Activated T-helper 2 cell treated with anti-CD3 and anti-CD28 coated beads, Interferon-gamma antibody, Interleukin-2, Interleukin-4, amounts not matched to agents 10 μg/mL and 5 μg/mL and 100 μg/mL, durations not matched to agents 14 hours and 24 hours and 36 hours (primary cell): ENCODE data around the gene WDR26. TPM values are rescaled to one million over a fixed set of nuclear protein-coding genes. Genes with fewer than 3 reads are reported as not detected.
"Not testable (repeated sequence)": the region's sequence is repeated elsewhere in the genome, so short reads cannot be mapped to it uniquely, and the experiment has no call there.

Source experiments
- DNase-seq: peaks from one replicate; pipeline ENCODE4 v3.0.0; 2021; ENCODE audit warnings: low spot score
- H3K27ac Mint-ChIP-seq: one replicate; pipeline ENCODE4 v1.8.0; 2021; ENCODE audit warnings: mixed read lengths
- H3K27me3 Mint-ChIP-seq: one replicate; pipeline ENCODE4 v1.8.0; 2021; ENCODE audit warnings: low read depth, mixed read lengths
- H3K36me3 Mint-ChIP-seq: one replicate; pipeline ENCODE4 v1.8.0; 2021; ENCODE audit warnings: low read depth, mixed read lengths
- H3K4me1 Mint-ChIP-seq: one replicate; pipeline ENCODE4 v1.8.0; 2021; ENCODE audit warnings: low read depth, mixed read lengths
- H3K4me3 Mint-ChIP-seq: one replicate; pipeline ENCODE4 v1.8.0; 2021; ENCODE audit warnings: low read depth, mild to moderate bottlenecking, moderate library complexity, mixed read lengths
- H3K9me3 Mint-ChIP-seq: one replicate; pipeline ENCODE4 v1.8.0; 2021; ENCODE audit warnings: mixed read lengths
- intact Hi-C: fragments of 100-400 bp; cut with micrococcal nuclease; formaldehyde crosslinking; loops from one replicate; pipeline ENCODE4 v1.15.1; 2023
- total RNA-seq: library from RNA; stranded (reverse); gene quantifications from 2 replicates; pipeline ENCODE4 v1.2.3, GENCODE V29; 2022

The WDR26 gene
- total RNA-seq, 1 donor from 2014 or later: 82.0 TPM

GRCh38 chr1:224432672-224433040, 1.9 kb downstream of the WDR26 start:
- intact Hi-C loops: loop anchor here (1.0 to 10.0 kb wide), 5 partner anchors 52 to 992 kb away; partner anchors contain the start of genes DEGS1 and LBR
- Mint-ChIP-seq H3K36me3 (peaks cover 44% of the 10 kb centered on the region), H3K4me1 (peaks cover 49% of the 10 kb centered on the region), H3K27ac (peak overlapping the region; percentile 77), H3K27me3 (no peaks in the 10 kb centered on the region), H3K4me3 (peak overlapping the region; percentile 87), H3K9me3 (no peaks in the 10 kb centered on the region)
- DNase-seq: no peak

GRCh38 chr1:224432146-224432545, 2.5 kb downstream of the WDR26 start:
- intact Hi-C loops: loop anchor here (2.0 to 10.0 kb wide), 4 partner anchors 51 to 993 kb away; partner anchors contain the start of genes DEGS1 and LBR
- H3K4me1 Mint-ChIP-seq: peaks cover 49% of the 10 kb centered on the region
- no peaks in the 10 kb centered on the region for H3K9me3 Mint-ChIP-seq
- H3K27ac Mint-ChIP-seq: peak overlapping the region; percentile 77
- peaks cover 49% of the 10 kb centered on the region for H3K36me3 Mint-ChIP-seq
- no peak for DNase-seq
- H3K27me3 Mint-ChIP-seq: no peaks in the 10 kb centered on the region
- peak overlapping the region; percentile 87 for H3K4me3 Mint-ChIP-seq

GRCh38 chr1:224431726-224432125, 2.9 kb downstream of the WDR26 start:
- Mint-ChIP-seq H3K9me3 (no peaks in the 10 kb centered on the region), H3K4me3 (peak overlapping the region; percentile 87), H3K4me1 (peaks cover 45% of the 10 kb centered on the region), H3K27me3 (no peaks in the 10 kb centered on the region), H3K27ac (peak overlapping the region; percentile 39), H3K36me3 (peaks cover 50% of the 10 kb centered on the region)
- DNase-seq: no peak
- intact Hi-C loops: loop anchor here (2.0 to 10.0 kb wide), 4 partner anchors 51 to 993 kb away; partner anchors contain the start of genes DEGS1 and LBR

DNA sequence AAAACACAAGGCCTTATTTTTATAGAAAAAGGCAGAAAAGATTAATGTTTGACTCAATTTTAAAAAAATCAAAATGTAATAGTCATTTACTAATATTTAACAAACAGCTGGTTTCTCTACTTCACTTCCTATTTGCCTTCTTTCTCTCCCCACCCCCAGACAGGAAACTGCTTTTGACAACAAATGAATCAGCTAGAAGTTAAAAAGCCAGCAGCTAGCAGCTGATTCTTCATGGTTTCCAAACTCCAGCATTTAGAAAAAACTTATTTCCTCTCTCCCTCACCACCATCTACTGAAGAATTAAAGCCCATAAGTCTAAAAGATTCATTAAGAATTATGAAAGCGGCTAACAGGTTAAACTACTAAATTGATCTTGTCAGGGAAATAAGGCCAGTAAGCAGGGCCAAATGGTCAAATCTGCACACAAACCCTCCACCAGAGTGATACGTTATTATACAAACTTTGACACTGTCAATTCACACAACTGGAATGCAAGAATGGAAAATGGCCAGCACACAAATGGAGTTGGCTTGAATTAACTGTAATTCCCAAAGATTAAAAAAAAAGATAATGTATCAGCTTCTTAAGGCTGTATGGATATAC, 4.0 kb downstream of the WDR26 start:
- H3K4me3 Mint-ChIP-seq: peak overlapping the region; percentile 60
- intact Hi-C loops: loop anchor here (1.0 to 10.0 kb wide), 4 partner anchors 248 to 994 kb away; partner anchors contain the start of genes DEGS1, FBXO28 and LBR
- peak overlapping the region; percentile 77 for H3K27ac Mint-ChIP-seq
- DNase-seq: peak; percentile 22
- no peaks in the 10 kb centered on the region for H3K27me3 Mint-ChIP-seq
- peaks cover 44% of the 10 kb centered on the region for H3K4me1 Mint-ChIP-seq
- no peaks in the 10 kb centered on the region for H3K9me3 Mint-ChIP-seq
- H3K36me3 Mint-ChIP-seq: peaks cover 56% of the 10 kb centered on the region

GRCh38 chr1:224429616-224430326, 4.8 kb downstream of the WDR26 start:
- Mint-ChIP-seq H3K4me1 (peaks cover 50% of the 10 kb centered on the region), H3K27ac (no peak overlapping the region), H3K4me3 (no peak overlapping the region), H3K27me3 (no peaks in the 10 kb centered on the region), H3K36me3 (peaks cover 64% of the 10 kb centered on the region), H3K9me3 (no peaks in the 10 kb centered on the region)
- DNase-seq: no peak
- intact Hi-C loops: loop anchor here (1.0 to 10.0 kb wide), 4 partner anchors 247 to 995 kb away; partner anchors contain the start of genes DEGS1, FBXO28 and LBR

DNA sequence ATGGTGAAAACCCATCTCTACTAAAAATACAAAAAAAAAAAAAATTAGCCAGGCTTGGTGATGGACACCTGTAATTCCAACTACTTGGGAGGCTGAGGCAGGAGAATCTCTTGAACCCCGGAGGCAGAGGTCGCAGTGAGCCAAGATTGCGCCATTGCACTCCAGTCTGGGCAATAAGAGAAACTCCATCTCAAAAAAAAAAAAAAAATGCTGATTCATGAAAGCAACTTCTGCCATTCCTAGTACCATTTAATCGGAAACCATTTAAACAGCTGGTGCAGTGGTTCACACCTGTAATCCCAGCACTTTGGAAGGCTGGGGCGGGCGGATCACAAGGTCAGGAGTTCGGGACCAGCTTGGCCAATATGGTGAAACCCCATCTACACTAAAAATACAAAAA, 5.9 kb downstream of the WDR26 start:
- Mint-ChIP-seq H3K36me3 (peaks cover 75% of the 10 kb centered on the region), H3K4me1 (peaks cover 55% of the 10 kb centered on the region)
- H3K9me3 Mint-ChIP-seq, intact Hi-C loops, H3K27me3 Mint-ChIP-seq, DNase-seq, H3K4me3 Mint-ChIP-seq, H3K27ac Mint-ChIP-seq: not testable (repeated sequence)

DNA sequence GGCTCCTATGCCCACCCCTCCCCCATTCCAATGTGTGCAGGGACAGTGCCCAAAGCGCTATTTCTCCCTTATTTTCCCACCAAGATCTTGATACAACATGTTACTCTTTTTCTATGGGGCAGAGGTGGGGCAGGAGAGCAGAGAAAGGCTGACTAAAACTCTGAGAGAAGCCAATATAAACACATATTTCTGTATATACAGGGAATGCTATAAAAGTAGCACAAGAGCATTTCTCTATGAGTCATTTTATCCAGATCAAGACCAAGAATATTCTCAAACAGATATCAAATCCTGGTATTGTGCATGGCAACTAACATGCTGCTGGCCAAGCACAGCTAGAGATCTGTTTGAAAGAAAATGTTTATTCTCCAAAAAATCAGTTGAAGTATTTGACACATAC, 7.3 kb downstream of the WDR26 start:
- Mint-ChIP-seq H3K4me1 (peaks cover 47% of the 10 kb centered on the region), H3K27me3 (no peaks in the 10 kb centered on the region), H3K4me3 (no peak overlapping the region), H3K36me3 (peaks cover 77% of the 10 kb centered on the region), H3K9me3 (no peaks in the 10 kb centered on the region), H3K27ac (no peak overlapping the region)
- intact Hi-C loops: no loop called here
- no peak for DNase-seq

GRCh38 chr1:224426869-224427268, 7.7 kb downstream of the WDR26 start:
- peaks cover 45% of the 10 kb centered on the region for H3K4me1 Mint-ChIP-seq
- H3K9me3 Mint-ChIP-seq, H3K27me3 Mint-ChIP-seq, intact Hi-C loops, H3K27ac Mint-ChIP-seq, DNase-seq, H3K4me3 Mint-ChIP-seq: not testable (repeated sequence)
- peaks cover 77% of the 10 kb centered on the region for H3K36me3 Mint-ChIP-seq

DNA sequence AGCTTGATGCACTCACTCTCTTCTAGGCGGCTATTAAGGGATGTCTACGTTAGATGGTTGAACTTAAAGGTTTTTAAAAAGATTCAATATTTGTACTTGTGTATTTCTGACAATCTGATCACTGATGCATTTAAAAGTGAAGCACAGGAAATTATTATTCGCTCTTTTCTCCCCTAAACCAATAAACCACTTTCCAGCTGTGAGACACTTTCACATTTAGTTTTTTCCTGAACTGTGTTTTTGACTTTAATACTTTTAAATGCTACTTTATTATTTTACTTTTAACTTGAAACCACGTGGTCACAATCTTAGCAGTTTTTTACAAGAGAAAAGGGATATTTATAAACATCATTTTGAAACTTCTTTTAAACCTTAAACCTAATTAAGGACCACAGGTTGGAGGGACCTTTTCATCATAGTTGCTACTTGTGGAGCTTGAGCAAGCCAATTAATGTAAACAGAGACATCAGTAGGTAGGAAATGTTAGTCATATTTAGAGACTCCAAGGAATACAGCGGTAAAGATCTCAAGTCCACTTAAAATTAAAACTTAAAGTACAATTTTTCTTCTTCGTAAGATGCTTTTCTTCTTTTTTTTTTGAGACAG, 9.2 kb downstream of the WDR26 start:
- Mint-ChIP-seq H3K27me3 (no peaks in the 10 kb centered on the region), H3K9me3 (no peaks in the 10 kb centered on the region), H3K36me3 (peaks cover 78% of the 10 kb centered on the region), H3K4me3 (no peak overlapping the region), H3K4me1 (peaks cover 36% of the 10 kb centered on the region), H3K27ac (no peak overlapping the region)
- intact Hi-C loops: no loop called here
- no peak for DNase-seq

GRCh38 chr1:224420106-224420505, 14.5 kb downstream of the WDR26 start:
- H3K27me3 Mint-ChIP-seq: no peaks in the 10 kb centered on the region
- no peak for DNase-seq
- H3K4me1 Mint-ChIP-seq: peaks cover 24% of the 10 kb centered on the region
- peaks cover 85% of the 10 kb centered on the region for H3K36me3 Mint-ChIP-seq
- no peak overlapping the region for H3K27ac Mint-ChIP-seq
- no peak overlapping the region for H3K4me3 Mint-ChIP-seq
- intact Hi-C loops: no loop called here
- no peaks in the 10 kb centered on the region for H3K9me3 Mint-ChIP-seq

GRCh38 chr1:224411766-224412165, 22.8 kb downstream of the WDR26 start:
- H3K36me3 Mint-ChIP-seq: peaks cover 67% of the 10 kb centered on the region
- no peak overlapping the region for H3K4me3 Mint-ChIP-seq
- H3K9me3 Mint-ChIP-seq: no peaks in the 10 kb centered on the region
- DNase-seq: no peak
- H3K4me1 Mint-ChIP-seq: peaks cover 12% of the 10 kb centered on the region
- H3K27me3 Mint-ChIP-seq: no peaks in the 10 kb centered on the region
- intact Hi-C loops: no loop called here
- H3K27ac Mint-ChIP-seq: no peak overlapping the region

GRCh38 chr1:224408294-224408590, 26.4 kb downstream of the WDR26 start:
- Mint-ChIP-seq H3K27ac (no peak overlapping the region), H3K9me3 (no peaks in the 10 kb centered on the region), H3K36me3 (peaks cover 71% of the 10 kb centered on the region), H3K27me3 (no peaks in the 10 kb centered on the region), H3K4me1 (peaks cover 15% of the 10 kb centered on the region), H3K4me3 (no peak overlapping the region)
- no peak for DNase-seq
- intact Hi-C loops: no loop called here
